ENCODE results near the gene SCN7A.
"Not testable (repeated sequence)": the region's sequence is repeated elsewhere in the genome, so short reads cannot be mapped to it uniquely, and the experiment has no call there.

SCN7A gene

GRCh38 chr2:166360906-166361305 is 133.1 kb downstream of the SCN7A start:
- no peak for DNase-seq (ENCODE audit: low read depth in 2 of 3, low spot score in 1 of 3)

GRCh38 chr2:166360426-166360825 is 133.6 kb downstream of the SCN7A start:
- no peak for DNase-seq (ENCODE audit: low read depth in 2 of 3, low spot score in 1 of 3)

GRCh38 chr2:166357950-166358321 is 136.1 kb downstream of the SCN7A start:
- DNase-seq (ENCODE audit: low read depth in 2 of 3, low spot score in 1 of 3), result not testable (repeated sequence)

GRCh38 chr2:166357068-166357949 is 136.7 kb downstream of the SCN7A start:
- DNase-seq (ENCODE audit: low read depth in 2 of 3, low spot score in 1 of 3), result no peak
